GM19463 (cell line): Measurements from ENCODE around the gene MCM3AP.

Experiments used
- ATAC-seq: cut with Tn5 transposase; IDR thresholded peaks from one replicate; pipeline ENCODE4 v1.9.1; 2021; ENCODE audit warnings: mild to moderate bottlenecking, moderate library complexity; ENCODE audit not compliant: unreplicated experiment

Gene MCM3AP

DNA sequence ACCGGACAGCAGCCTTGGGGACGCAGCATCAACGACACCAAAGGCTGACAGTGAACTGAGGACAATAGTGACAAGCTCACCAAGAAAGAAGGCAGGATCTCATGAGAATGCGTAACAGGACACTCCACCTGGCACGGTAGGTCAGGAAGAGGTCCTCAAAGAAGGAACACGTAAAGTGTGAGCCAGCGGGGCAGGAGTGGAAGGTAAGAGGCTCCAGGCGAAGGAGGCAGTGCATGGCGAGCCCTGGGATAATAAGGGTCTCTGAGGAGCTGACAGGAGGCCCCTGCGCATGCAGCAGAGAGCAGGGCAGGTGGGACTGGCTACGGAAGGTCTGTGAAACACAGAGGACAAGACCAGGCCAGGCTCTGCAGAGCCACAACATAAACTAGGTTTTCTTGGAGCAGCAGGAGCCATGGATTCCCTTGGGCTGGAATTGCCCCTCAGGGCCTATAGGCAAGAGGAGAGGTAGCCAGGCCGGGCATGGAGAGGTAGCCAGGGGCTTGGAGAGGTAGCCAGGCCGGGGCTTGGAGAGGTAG is 65.1 kb downstream of the MCM3AP start:
- ATAC-seq, result no peak

DNA sequence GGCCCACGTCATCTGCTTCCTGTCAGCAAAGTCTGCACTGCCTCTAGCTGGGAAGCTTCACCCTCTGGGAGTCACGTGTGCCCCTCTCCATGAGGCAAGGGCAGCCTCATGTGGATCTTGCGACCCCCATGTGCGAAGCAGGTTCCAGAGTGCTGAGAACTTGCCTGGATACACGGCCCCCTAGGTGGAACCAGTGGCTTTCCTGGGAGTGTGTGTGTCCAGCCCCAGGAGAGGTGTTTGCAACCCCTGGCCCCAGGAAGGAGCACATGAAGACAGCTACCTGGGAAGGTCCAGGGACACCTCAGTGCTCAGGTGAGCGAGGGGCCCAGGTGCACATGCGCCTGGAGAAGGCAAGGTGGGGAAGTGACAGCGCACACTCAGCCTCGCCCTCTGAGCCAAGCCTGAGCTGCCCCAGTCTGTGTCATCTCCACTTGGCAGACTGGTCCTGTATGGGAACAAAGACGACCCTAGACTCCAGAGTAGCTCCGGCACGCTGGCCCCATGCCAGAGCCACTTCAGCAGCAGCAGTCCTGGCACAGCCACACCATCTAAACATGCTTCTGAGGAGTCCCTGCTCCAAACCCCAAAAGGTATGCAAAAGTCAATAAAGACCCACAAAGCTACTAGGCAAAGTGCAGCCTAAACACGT is 65.7 kb downstream of the MCM3AP start:
- ATAC-seq, result no peak

DNA sequence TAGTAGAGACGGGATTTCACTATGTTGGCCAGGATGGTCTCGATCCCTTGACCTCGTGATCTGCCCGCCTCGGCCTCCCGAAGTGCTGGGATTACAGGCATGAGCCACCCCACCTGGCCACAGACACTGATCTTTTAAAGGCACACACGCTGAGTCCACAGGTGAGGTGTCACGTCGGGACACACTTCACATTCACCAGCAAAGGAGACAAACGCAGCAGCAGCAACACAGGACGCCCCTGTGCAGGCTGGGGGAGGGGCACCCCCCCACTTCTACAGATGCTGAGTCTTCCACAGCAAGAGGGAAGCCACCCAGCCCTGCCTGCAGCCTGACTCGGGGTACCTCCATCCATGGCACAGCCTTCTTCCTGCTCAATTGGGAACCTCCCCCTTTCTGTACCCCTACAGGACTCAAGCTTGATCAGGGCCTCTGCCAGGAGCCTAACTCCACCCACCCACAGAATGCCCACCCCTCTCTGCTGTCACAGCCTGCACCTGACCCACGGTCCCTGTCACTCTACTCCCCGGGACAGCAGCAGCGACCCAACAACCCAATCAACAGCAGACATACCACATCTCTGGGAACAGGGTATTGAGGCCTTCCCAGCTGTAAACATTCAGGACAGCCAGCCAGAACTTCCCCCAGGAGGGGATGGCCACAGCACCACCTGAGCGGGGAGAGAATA is 66.4 kb downstream of the MCM3AP start:
- no peak for ATAC-seq

DNA sequence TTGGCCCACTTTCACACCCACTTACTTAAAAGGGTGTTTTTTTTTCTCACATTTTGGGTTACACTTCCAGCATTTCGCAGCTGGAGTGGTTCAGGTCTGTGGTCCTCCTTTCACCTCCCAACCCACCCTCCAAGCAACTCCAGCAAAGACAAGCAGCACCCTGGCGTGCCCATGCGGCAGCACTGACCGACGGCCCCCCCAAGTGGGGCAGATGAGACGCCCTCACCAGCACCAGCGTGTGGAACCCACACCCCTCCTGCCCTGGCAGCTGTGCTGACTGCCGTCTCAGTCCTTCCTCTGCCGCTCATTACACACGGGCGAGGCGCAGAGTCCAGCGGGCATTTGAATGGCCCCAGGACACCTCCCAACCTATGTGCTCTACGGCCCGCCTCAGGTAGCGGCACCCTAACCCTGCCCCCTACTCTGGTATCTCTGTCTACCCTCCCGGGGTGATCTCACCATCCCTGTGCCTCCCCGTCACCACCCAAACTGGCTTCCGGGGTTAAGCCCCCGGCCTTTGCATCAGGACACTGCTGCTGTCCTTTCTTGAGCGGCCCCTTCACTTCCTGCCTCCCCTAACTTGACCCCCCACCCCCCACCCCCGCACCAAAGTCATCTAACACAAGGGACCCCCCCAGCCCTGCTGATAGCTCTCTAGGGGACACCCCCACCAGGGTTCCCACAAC is 67.8 kb downstream of the MCM3AP start:
- no peak for ATAC-seq

DNA sequence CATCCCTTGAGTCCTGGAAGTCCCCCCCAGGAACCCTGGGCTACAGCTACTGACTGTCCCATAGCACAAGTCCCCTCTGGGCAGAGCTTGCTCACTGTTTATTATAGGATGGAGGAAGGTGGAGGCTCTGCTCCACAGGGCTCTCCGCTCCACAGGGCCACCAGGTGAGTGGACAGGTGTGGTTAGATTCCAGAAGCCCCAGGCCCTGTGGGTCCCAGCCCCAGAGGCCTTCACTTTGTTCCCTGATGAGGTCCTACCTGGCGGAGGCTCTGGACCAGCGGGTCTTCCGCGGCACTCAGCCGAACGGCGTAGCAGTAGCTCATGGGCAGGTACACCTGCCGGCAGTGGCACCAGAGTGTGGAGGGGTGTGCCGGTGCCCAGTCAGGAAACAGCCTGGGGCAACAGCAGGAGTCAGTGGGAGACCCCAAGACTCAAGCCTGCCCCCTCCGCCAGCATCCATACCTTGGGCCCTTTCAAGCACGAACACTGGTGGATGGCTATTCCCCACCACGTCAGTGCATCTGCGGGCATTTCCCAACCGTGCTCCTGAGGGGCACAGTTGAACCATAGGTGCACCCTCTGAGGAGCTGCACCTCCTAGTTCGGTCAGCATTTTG is 69.2 kb downstream of the MCM3AP start:
- no peak for ATAC-seq

DNA sequence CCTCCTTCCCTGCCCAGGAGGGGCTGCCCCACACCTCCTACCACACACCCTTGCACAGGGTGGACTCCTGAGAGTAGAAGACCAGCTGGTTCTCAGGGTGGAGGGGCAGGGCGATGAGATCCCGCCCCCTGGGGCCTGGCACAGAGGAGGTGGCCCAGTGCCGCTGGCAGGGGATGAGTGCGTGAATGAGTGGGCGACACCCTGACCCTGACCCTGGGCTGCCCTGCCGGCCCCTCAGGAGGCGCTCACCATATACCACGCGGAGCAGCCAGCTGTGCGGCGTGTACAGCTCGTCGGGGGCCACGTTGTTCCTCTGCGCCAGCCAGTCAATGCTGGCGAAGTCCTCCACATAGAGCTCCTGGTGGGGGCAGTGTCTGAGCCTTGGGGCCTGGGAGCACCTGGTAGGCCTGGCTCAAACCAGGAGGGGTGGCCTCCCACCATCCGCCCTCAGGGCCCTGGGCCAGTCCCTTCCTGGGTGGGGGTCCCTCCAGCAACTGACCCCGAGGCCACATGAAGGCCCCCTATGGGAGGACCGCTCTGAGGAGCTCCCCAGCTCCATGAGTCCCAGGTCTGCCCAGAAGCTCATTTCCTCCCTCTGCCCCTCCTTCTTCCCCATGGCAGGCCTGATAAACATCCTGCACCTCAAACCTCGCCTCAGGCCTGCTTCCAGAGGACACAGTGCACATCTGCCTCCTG is 69.8 kb downstream of the MCM3AP start:
- no peak for ATAC-seq

DNA sequence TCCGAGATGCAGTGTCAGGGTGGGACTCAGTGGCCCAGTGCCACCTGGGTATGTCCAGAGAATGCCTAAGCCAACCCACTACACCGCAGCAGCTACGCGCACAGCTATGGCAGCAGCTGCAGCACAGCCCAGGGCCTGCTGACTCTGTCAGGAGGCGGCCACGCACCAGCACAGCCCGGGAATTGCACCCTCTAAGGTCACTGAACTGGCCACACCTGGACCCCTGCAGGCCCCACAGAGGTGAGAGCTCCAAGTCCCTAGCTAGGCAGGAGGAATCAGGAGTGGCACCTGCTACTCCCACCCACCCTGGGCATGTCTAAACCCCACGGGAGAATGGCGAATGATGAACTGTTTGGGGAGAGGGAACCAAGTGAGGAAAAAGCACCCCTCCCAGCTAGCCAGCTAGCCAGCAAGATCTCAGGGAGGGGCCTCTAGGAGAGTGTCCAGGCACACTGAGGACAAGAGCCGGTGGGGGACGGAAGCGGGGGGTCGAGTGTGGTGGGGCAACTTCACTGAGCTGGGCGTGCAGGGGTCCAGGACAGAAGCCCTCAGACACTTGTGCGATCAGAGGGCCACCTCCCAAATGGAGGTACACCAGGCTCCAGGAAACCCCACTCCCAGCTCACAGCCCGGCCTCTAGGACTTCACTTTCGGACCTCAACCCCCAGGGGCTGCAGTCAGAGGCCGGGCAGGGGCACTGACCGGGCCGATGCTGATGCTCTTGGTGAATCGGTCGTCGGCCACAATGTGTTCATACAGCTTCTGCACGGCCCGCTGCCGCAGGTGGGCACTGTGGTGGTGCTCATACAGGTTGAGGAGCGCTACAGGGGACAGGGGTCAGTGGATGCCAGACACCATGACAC is 70.7 kb downstream of the MCM3AP start:
- no peak for ATAC-seq

DNA sequence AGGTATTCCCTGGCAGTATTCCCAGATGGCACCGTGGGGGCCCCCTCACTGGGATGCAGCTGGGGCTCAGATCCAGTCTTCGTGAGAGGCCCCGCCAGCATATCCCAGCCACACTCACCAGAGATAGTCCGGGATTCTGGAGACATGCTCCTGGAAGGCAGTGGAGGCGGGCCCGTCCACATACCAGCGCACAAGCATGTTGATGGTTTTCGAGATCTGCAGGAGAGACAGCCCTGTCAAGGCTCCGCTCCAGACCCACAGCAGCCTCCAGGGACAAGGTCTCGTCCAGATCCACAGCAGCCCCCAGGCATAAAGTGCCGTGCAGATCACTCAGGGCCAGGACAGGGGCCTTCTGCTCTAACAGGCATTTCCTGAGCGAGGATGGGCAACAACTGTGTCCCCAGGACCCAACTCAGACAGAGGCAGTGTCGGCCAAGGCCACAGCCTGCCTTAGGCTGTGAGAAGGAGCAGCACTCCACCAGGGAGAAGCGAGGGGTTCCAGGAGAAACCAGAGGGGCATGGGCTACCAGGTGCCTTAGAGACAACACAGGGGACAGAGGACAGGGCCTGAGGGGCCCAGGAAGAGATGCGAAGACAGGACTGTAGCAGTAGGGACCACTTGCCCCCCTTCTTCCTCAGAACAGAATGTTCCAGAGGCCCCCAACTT is 71.7 kb downstream of the MCM3AP start:
- ATAC-seq, result no peak

DNA sequence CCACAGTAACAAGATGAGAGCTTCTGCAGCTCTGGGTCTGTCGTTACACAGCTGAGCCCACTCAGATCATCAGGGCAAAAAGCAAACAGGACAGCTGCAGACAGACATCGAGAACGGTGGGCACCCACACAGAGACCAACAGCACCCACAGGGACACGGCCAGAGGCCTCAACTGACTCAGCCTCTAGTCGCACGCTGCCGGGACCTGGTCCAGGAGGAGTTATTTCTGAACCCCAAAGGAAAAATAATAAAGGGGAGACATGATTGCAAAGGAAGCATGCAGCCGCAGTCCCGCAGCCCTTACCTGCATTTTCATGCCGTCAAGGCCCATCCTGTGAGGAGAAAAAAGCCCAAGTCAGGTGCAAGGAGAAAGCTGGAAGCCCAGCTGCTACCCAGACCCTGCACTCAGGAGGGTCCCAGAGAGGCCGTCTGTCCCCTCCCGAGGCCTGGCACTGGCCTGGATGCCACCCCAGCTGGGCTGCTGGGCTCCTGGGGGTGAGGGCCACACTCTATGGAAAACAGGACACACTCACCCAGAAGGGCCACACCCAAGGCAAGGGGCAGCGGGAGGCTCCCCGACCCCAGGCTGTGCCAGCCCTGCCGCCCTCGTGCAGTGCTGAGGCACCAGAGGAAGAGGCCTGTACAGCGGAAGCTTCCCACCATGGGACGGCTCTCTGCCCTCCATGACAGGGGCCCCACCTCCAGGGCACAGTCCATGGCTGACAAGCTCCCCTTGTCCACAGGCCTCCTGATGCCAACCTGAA is 72.5 kb downstream of the MCM3AP start:
- no peak for ATAC-seq

DNA sequence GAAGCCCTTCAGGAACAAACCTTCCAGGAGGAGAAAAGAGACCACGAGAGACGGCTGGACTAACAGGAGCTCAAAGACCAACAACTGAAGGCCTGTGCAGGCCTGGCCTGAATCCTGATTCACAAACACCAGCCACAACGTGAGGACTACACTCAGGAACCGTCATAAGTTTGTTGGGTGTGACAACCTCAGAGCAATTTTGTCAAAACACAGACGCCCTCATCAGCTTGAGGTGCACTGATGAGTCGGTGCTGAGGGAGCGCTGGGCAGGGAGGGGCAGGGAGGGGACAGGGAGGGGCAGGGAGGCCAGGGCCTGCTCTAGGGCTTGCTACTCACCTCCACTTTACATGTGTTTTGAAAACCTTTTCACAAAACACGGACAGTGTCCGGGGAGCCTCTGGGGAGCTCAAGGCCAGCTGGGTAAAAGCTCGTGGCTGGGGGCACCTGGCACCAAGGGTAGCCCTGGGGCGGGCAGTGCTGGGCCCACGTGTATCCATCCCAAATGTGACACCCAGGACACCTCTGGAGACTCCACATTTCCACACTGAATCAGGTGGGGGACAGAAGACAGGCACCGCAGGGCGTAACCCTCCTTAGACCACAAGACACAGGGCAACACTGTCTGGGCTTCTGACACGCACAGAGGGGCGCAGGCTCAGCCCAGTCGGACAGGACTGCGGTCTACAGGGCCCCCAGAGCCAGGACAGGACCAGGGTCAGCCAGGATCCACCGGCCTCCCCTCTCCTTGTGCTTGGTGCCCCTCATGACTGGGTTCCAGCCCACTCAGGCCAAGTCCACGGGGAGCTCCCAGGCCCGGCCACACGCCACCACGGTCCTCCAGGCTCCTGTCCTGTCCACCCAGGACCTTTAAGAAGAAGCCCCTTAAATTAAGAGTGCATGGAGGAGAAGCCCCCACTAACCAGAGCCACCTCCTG is 73.4 kb downstream of the MCM3AP start:
- no peak for ATAC-seq

DNA sequence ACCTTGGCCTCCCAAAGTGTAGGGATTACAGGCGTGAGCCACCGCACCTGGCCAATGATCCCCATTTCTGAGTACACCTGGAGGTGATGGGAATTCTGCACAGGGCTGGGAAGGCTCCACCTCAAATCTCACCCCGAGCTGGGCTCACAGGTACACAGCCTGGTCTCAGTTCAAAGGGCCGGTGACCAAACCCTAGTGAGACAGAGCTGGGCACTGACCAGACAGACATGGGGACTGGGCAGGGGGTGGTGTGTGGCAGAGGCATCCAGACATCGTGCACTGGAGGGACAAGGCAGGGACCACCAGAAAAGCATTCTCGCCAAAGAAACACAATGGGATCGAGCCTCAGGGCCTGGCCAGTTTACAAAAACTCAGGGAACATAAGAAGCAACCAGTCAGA is 74.0 kb downstream of the MCM3AP start:
- no peak for ATAC-seq

DNA sequence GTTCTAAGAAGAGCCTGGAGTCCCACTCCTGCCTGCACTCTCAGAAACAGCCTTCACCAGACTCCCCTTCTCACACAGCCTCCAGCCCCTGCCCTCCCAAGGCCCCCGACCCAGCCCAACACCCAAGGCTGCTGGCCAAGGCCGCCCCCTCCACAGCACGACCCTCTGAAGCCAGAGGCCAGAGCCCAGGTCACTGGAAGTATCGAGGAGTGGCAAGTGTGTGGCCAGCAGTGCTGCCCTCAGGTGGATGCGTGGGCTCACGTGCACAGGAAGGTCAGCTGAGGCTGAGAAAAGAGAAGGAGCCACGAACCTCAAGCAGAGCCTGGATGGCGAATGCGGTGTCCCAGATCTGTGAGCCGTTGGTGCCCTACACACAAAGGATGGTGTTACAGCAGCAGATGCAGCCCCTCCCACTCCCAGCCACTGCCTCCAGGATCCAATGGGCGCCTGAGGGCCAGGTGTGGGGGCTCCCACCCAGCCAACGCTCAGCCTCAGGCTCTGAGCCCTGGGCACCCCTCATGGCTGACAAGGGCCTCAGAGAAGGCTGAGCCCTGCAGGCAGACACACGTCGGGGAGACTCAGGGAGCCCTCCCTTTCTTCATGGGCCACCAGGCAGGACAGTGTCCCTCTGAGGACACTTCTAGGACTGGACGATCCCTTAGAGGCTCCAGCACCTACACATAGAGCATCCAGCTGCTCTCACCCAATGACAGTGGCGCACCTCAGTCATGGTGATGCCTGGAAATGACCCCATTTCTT is 74.9 kb downstream of the MCM3AP start:
- no peak for ATAC-seq

DNA sequence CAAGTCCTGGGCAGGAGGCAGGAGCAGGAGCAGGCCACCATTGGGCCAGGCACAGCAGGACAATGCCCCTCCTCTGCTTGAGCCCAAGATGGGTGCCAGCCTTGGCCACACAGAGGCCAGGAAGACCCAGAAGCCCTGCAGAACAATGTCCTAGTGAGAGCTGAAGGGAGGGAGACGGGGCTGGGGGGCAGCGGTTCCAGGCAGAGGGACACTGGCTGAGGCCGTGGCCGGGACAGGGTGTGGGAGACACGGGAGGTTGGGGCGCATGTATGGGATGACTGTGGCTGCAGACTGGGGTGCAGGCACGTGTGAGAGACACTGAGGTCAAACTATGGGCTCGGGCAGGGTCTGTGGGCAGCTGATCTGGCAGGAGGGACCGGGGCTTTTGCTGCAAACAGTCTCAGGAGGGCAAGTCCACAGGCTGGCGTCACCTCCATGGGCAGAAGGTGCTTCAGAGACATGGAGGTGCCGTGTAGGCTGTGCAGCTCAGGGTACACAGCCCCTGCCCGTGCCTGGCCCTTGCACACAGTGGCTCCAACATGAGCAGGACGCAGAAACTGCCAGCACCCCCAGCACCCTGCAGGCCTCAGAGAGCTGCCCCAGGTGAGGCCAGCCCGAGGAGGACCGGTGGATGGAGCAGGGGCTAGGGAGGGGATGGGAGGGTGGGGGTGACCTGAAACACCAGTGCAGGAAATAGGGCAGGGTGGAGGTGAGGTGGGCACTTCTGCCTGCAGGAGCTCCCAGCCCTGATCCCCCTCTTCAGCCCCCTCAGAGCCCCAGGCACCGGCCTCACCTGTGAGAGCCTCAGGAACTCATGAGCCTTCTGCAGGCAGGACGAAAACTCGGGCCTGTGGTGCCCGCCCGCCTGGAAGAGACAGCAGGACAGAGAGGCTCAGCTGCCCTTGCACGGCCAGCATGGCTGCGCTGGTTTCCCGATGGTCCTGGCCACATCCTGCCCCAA is 76.4 kb downstream of the MCM3AP start:
- no peak for ATAC-seq

DNA sequence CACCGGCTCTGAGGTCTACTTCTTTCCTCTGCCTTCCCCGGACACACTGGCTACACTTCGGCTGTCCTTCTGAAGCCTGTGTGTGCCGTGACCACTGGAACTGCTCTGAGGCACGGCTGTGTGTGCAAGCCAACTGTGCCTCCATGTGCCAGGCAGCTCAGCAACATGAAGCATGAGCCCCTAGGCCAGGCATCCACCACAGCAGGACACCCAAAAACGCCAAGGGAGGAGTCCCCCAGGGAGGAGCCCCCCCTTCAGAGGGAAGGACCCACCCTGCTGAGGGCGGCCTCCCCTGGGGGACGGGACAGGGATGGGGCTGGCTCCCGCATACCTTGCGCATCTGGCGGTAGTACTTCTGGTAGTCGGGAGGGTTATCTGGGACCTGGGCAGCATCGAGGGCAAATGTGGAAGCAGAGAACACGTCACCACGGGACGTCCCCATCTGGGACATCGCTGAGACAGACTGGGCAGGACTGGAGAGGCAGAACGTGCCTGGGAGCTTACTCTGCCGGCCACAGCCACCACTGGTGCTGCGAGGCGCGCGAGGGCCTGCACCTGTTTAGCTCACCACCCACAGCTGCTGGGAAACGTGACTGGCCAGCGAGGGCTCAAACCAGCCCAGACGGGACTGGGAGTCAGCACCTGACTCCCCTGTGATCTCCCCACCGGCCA is 77.4 kb downstream of the MCM3AP start:
- no peak for ATAC-seq
